DND-41 (cell line): ENCODE results near the gene KNDC1.

Source experiments
- CTCF ChIP-seq: IDR thresholded peaks from 2 replicates; pipeline ENCODE4 v1.5.1; 2012; ENCODE audit warnings: borderline replicate concordance, low read length, moderate library complexity, mild to moderate bottlenecking; ENCODE audit not compliant: poor library complexity, severe bottlenecking; ENCODE audit errors: extremely low read depth
- EZH2 ChIP-seq: IDR thresholded peaks from 3 replicates; pipeline ENCODE4 v1.6.1; 2012; ENCODE audit warnings: borderline replicate concordance, low read depth, mild to moderate bottlenecking, moderate library complexity, low read length, inconsistent platforms; ENCODE audit not compliant: severe bottlenecking

GRCh38 chr10:133141958-133142340 lies 18.1 kb upstream of the KNDC1 start:
- no peak for TF ChIP-seq CTCF
- TF ChIP-seq EZH2: no peak
